ENCODE measurements around the gene ARIH2. TPM values are rescaled to one million over a fixed set of nuclear protein-coding genes. Genes with fewer than 3 reads are reported as not detected.

ARIH2 gene
- total and polyA plus RNA-seq, 2 donors (not counting 3 experiments of a cell fraction or from before 2014, with no cell fraction given), result 59.7 to 85.5 TPM

DNA sequence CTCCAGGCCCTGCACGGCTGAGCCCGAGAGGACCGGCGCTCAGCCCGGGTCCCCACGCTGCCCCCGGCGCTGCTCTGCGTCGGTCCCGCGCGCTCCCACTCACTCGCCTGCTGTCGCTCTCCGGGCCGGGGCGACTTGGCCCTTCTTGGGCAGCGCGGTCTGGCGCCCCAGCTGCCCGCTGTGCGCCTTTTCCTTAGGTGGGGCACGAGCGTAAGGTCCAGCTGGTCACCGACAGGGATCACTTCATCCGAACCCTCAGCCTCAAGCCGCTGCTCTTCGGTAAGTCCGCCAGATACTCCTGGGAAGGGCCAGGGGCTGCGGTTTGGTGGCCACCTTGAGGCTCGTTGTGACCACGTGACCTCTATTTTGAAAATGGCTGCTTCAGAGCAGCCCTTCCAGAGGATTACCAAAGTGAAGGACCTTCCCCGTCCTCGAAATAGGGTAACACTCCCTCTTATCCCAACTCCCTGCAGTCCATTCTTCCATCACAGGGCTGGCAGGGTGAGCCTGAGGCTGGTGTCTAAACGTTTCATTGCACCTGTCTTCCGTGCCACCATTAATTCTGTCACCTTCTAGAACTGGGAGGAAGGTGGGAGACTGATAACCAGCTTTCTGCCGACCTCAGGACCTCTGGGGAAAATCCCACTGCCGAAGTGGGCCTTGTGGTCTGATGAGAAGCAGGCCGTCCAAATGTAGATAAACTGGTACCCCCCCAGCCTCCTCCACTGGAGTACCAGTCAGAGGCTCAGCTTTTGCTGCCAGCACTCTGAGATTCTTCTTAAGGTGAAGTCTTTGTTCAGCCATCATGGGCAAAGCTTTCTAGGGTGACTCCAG is 72.2 kb downstream of the ARIH2 start:
- peak; percentile 52 for DNase-seq (ENCODE audit: low read depth, low spot score)
- peak overlapping the region; percentile 97 for H3K27ac ChIP-seq (ENCODE audit: insufficient read depth, low read depth, low read length)
- H3K27me3 ChIP-seq (ENCODE audit: control insufficient read depth in 2 of 2, insufficient read depth in 2 of 2, low read length in 2 of 2), result no peaks in the 10 kb centered on the region
- TF ChIP-seq POLR2AphosphoS5 (IDR thresholded peaks at IDR 0.05; ENCODE audit: insufficient read depth, low read depth, low read length), result peak; percentile 8
- peak; percentile 65 for TF ChIP-seq MAX (IDR thresholded peaks at IDR 0.05; ENCODE audit: insufficient read depth, insufficient read length)
- TF ChIP-seq, protein P1, sequence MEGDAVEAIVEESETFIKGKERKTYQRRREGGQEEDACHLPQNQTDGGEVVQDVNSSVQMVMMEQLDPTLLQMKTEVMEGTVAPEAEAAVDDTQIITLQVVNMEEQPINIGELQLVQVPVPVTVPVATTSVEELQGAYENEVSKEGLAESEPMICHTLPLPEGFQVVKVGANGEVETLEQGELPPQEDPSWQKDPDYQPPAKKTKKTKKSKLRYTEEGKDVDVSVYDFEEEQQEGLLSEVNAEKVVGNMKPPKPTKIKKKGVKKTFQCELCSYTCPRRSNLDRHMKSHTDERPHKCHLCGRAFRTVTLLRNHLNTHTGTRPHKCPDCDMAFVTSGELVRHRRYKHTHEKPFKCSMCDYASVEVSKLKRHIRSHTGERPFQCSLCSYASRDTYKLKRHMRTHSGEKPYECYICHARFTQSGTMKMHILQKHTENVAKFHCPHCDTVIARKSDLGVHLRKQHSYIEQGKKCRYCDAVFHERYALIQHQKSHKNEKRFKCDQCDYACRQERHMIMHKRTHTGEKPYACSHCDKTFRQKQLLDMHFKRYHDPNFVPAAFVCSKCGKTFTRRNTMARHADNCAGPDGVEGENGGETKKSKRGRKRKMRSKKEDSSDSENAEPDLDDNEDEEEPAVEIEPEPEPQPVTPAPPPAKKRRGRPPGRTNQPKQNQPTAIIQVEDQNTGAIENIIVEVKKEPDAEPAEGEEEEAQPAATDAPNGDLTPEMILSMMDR (IDR thresholded peaks at IDR 0.05; ENCODE audit: extremely low read depth in 1 of 2, insufficient read depth in 1 of 2, low read depth in 1 of 2, low read length in 2 of 2), result no peak
- ChIA-PET CTCF (interaction anchor here (2.2 to 8.8 kb wide), 3 partner anchors 18 to 458 kb away, joined by 9 to 254 read pairs (median 127); partner anchors contain the start of genes DALRD3, NDUFAF3 and WDR6), POLR2A (interaction anchor here (1.6 to 5.4 kb wide), 2 partner anchors 17 to 31 kb away, joined by 6 to 40 read pairs; partner anchors contain the start of genes NDUFAF3 and WDR6)
- H3K9me3 ChIP-seq (replicated peaks; ENCODE audit: control insufficient read depth, insufficient read depth, low read length), result no peaks in the 10 kb centered on the region
- H2AFZ ChIP-seq (ENCODE audit: low read depth, low read length), result peak overlapping the region; percentile 40
- peaks cover 0 to 3% of the 10 kb centered on the region in 2 experiments for H3K36me3 ChIP-seq (ENCODE audit: control insufficient read depth in 2 of 2, extremely low read depth in 1 of 2, insufficient read depth in 2 of 2, low read length in 2 of 2)
- intact Hi-C loops (cut with micrococcal nuclease), result loop anchor here (1.0 kb wide), 1 partner anchor 16 kb away; the partner anchor contains the start of gene WDR6
- H3K4me2 ChIP-seq (ENCODE audit: insufficient read depth, low read length), result peak overlapping the region; percentile 74
- H3K79me2 ChIP-seq (ENCODE audit: control insufficient read depth, insufficient read depth, low read length), result peaks cover 19% of the 10 kb centered on the region
- TSS peak; percentile 23 for BruUV-seq (replicated peaks)
- peak overlapping the region; percentile 91 for H3K9ac ChIP-seq (replicated peaks; ENCODE audit: extremely low read depth, insufficient read depth, low read length)
- no peaks in the 10 kb centered on the region for H4K20me1 ChIP-seq (replicated peaks; ENCODE audit: control insufficient read depth, extremely low read depth, insufficient read depth, low read length)
- H3K9me1 ChIP-seq (replicated peaks; ENCODE audit: control insufficient read depth, extremely low read depth, insufficient read depth, low read length), result no peaks in the 10 kb centered on the region
- dilution Hi-C loops (cut with MboI; ENCODE audit: extremely low pct_ligation_motif_present, low sequenced_read_pairs), result no loop called here
- peak; percentile 82 for FAIRE-seq
- H3K4me3 ChIP-seq (replicated peaks in 1 of 3; ENCODE audit: insufficient read depth in 1 of 3, low read depth in 1 of 3, low read length in 3 of 3), result peak overlapping the region; percentile 25 to 69 (median 57)
- peaks cover 21% of the 10 kb centered on the region for H3K4me1 ChIP-seq (ENCODE audit: control insufficient read depth, extremely low read depth, insufficient read depth, low read length)

All from endothelial cell of umbilical vein (primary cell).